Measurements from ENCODE around the gene SV2B. TPM values are rescaled to one million over a fixed set of nuclear protein-coding genes. Genes with fewer than 3 reads are reported as not detected.
"Not testable (repeated sequence)": the region's sequence is repeated elsewhere in the genome, so short reads cannot be mapped to it uniquely, and the experiment has no call there.

The SV2B gene
- total RNA-seq, 1 experiment from 2014 or later: 1.1 TPM

GRCh38 chr15:91311986-91312385, 211.9 kb downstream of the SV2B start:
- no peak for DNase-seq (ENCODE audit: low read depth)

- no peak for DNase-seq (ENCODE audit: low read depth)
Measured at GRCh38 chr15:91316126-91316525, 216.1 kb downstream of the SV2B start.

GRCh38 chr15:91318516-91318915, 218.5 kb downstream of the SV2B start:
- DNase-seq (ENCODE audit: low read depth): no peak

GRCh38 chr15:91318931-91319330, 218.9 kb downstream of the SV2B start:
- no peak for DNase-seq (ENCODE audit: low read depth)

- DNase-seq (ENCODE audit: low read depth): no peak
Measured at GRCh38 chr15:91319371-91320059, 219.5 kb downstream of the SV2B start.

GRCh38 chr15:91320101-91320500, 220.0 kb downstream of the SV2B start:
- DNase-seq (ENCODE audit: low read depth): no peak

GRCh38 chr15:91329914-91330313, 229.9 kb downstream of the SV2B start:
- DNase-seq (ENCODE audit: low read depth): no peak

GRCh38 chr15:91331581-91331980, 231.5 kb downstream of the SV2B start:
- no peak for DNase-seq (ENCODE audit: low read depth)

- no peak for DNase-seq (ENCODE audit: low read depth)
Measured at GRCh38 chr15:91335702-91336101, 235.6 kb downstream of the SV2B start.

- DNase-seq (ENCODE audit: low read depth): no peak
Measured at GRCh38 chr15:91336687-91337086, 236.6 kb downstream of the SV2B start.

GRCh38 chr15:91338766-91339165, 238.7 kb downstream of the SV2B start:
- peak; percentile 23 for DNase-seq (ENCODE audit: low read depth)

- no peak for DNase-seq (ENCODE audit: low read depth)
Measured at GRCh38 chr15:91342097-91342496, 242.0 kb downstream of the SV2B start.

- not testable (repeated sequence) for DNase-seq (ENCODE audit: low read depth)
Measured at GRCh38 chr15:91344912-91345311, 244.9 kb downstream of the SV2B start.

GRCh38 chr15:91345736-91346135, 245.7 kb downstream of the SV2B start:
- no peak for DNase-seq (ENCODE audit: low read depth)

GRCh38 chr15:91346259-91346658, 246.2 kb downstream of the SV2B start:
- DNase-seq (ENCODE audit: low read depth): no peak

GRCh38 chr15:91348752-91349500, 248.9 kb downstream of the SV2B start:
- DNase-seq (ENCODE audit: low read depth): peak; percentile 9

Other genes starting within 250 kb of the SV2B start
- 48.8 and 51.5 TPM in 2 replicates for gene FURIN, start 231.7 kb upstream of the SV2B start, total RNA-seq (2014; rRNA removed; shearing (Covaris generic))
- 0.36 and 0.46 TPM in 2 replicates for gene FES, start 215.8 kb upstream of the SV2B start, total RNA-seq (2014; rRNA removed; shearing (Covaris generic))
- gene MAN2A2, start 197.0 kb upstream of the SV2B start, total RNA-seq (2014; rRNA removed; shearing (Covaris generic)): 2.1 and 8.2 TPM in 2 replicates
- 10.2 and 17.6 TPM in 2 replicates for gene HDDC3, start 167.7 kb upstream of the SV2B start, total RNA-seq (2014; rRNA removed; shearing (Covaris generic))
- 48.7 and 57.5 TPM in 2 replicates for gene UNC45A, start 165.0 kb upstream of the SV2B start, total RNA-seq (2014; rRNA removed; shearing (Covaris generic))
- gene RCCD1, start 145.4 kb upstream of the SV2B start, total RNA-seq (2014; rRNA removed; shearing (Covaris generic)): 13.6 and 19.8 TPM in 2 replicates
- 357 and 446 TPM in 2 replicates for gene PRC1, start 105.7 kb upstream of the SV2B start, total RNA-seq (2014; rRNA removed; shearing (Covaris generic))
- 11.3 and 17.0 TPM in 2 replicates for gene VPS33B, start 77.7 kb upstream of the SV2B start, total RNA-seq (2014; rRNA removed; shearing (Covaris generic))

All from Daoy (cell line).